Measurements from ENCODE around the gene LRRK1. TPM values are rescaled to one million over a fixed set of nuclear protein-coding genes. Genes with fewer than 3 reads are reported as not detected.
"Not testable (repeated sequence)": the region's sequence is repeated elsewhere in the genome, so short reads cannot be mapped to it uniquely, and the experiment has no call there.

LRRK1 gene
- total and polyA plus RNA-seq, 2 donors, result 3.4 to 6.7 TPM

DNA sequence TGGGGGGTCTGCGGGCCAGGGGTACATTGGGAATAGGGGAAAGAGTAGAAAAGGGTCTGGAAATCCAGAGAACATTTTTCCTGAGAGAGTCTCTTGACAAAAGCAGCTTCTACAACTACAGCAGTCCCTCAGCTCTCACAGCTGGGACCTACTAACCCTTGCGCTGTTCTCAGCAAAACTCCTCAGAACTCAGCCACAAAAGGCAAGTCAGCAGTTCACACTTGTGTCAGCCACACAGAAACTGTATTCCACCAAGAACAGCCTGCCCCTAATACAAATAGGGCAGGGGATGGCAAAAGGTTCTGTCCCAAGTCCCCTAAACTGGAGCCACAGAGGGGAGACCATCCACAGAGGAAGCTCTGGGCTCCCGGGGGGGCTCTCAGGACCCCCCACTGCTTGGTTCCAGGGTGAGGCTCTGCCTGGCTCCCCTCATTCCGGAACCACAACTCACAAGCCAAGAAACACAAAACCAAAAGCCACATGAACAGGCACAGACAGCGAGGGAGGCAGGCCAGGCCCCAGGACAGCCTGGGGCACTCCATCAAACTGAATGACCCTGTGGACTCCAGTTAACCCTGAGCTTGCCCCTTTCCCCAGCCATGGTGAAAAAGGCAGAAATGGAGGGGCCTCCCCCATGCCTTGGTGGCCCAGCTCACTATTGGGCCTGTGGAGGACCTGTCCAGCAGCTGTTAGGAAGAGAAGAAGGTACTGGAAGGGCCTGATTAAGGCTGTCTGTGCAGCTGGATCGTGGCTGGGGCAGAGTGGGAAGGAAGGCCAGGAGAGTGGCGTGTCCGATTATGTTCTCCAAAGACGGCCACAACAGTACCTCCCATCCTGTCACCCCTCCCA is 170.6 kb downstream of the LRRK1 start:
- H3K27me3 ChIP-seq (ENCODE audit: control insufficient read depth in 2 of 2, insufficient read depth in 1 of 2, low read length in 1 of 2), result no peaks in the 10 kb centered on the region
- peak in 1 of 9 donors; percentile 40 for DNase-seq (ENCODE audit: low read depth in 6 of 9, low spot score in 9 of 9)
- H3K27ac ChIP-seq (ENCODE audit: low read depth in 1 of 2, low read length in 1 of 2), result peak overlapping the region; percentile 8 to 26
- peaks cover 2 to 26% of the 10 kb centered on the region in 2 donors for H3K4me1 ChIP-seq (ENCODE audit: control insufficient read depth in 2 of 2, insufficient read depth in 2 of 2, low read length in 2 of 2)
- peaks cover 0 to 10% of the 10 kb centered on the region in 2 donors for H3K9me3 ChIP-seq (ENCODE audit: control insufficient read depth in 2 of 2, insufficient read depth in 1 of 2, low read length in 1 of 2)
- no peaks in the 10 kb centered on the region for H3K36me3 ChIP-seq (ENCODE audit: control insufficient read depth in 2 of 2, insufficient read depth in 2 of 2, low read length in 1 of 2)
- no peak overlapping the region for H3K4me3 ChIP-seq (ENCODE audit: low read length in 2 of 2)
- 92% methylated on average over 9 of the region's 9 CpGs for WGBS

- peaks cover 0 to 10% of the 10 kb centered on the region in 2 donors for H3K9me3 ChIP-seq (ENCODE audit: control insufficient read depth in 2 of 2, insufficient read depth in 1 of 2, low read length in 1 of 2)
- no peak overlapping the region for H3K27ac ChIP-seq (ENCODE audit: low read depth in 1 of 2, low read length in 1 of 2)
- H3K4me1 ChIP-seq (ENCODE audit: control insufficient read depth in 2 of 2, insufficient read depth in 2 of 2, low read length in 2 of 2), result peaks cover 2 to 26% of the 10 kb centered on the region in 2 donors
- WGBS, result 91% methylated on average over 2 of the region's 2 CpGs
- no peaks in the 10 kb centered on the region for H3K36me3 ChIP-seq (ENCODE audit: control insufficient read depth in 2 of 2, insufficient read depth in 2 of 2, low read length in 1 of 2)
- H3K4me3 ChIP-seq (ENCODE audit: low read length in 2 of 2), result no peak overlapping the region
- H3K27me3 ChIP-seq (ENCODE audit: control insufficient read depth in 2 of 2, insufficient read depth in 1 of 2, low read length in 1 of 2), result no peaks in the 10 kb centered on the region
- DNase-seq (ENCODE audit: low read depth in 6 of 9, low spot score in 9 of 9), result no peak
These were observed 171.3 kb downstream of the LRRK1 start for GRCh38 chr15:101090428-101090790.

- WGBS, result 91% methylated on average over 20 of the region's 20 CpGs
- Histone ChIP-seq H3K27ac (ENCODE audit: low read depth in 1 of 2, low read length in 1 of 2) (no peak overlapping the region), H3K9me3 (ENCODE audit: control insufficient read depth in 2 of 2, insufficient read depth in 1 of 2, low read length in 1 of 2) (peaks cover 0 to 10% of the 10 kb centered on the region in 2 donors), H3K4me3 (ENCODE audit: low read length in 2 of 2) (no peak overlapping the region), H3K27me3 (ENCODE audit: control insufficient read depth in 2 of 2, insufficient read depth in 1 of 2, low read length in 1 of 2) (no peaks in the 10 kb centered on the region), H3K36me3 (ENCODE audit: control insufficient read depth in 2 of 2, insufficient read depth in 2 of 2, low read length in 1 of 2) (no peaks in the 10 kb centered on the region), H3K4me1 (ENCODE audit: control insufficient read depth in 2 of 2, insufficient read depth in 2 of 2, low read length in 2 of 2) (peaks cover 2 to 26% of the 10 kb centered on the region in 2 donors)
- no peak for DNase-seq (ENCODE audit: low read depth in 6 of 9, low spot score in 9 of 9)
These were observed 172.2 kb downstream of the LRRK1 start for GRCh38 chr15:101091080-101092017.

DNA sequence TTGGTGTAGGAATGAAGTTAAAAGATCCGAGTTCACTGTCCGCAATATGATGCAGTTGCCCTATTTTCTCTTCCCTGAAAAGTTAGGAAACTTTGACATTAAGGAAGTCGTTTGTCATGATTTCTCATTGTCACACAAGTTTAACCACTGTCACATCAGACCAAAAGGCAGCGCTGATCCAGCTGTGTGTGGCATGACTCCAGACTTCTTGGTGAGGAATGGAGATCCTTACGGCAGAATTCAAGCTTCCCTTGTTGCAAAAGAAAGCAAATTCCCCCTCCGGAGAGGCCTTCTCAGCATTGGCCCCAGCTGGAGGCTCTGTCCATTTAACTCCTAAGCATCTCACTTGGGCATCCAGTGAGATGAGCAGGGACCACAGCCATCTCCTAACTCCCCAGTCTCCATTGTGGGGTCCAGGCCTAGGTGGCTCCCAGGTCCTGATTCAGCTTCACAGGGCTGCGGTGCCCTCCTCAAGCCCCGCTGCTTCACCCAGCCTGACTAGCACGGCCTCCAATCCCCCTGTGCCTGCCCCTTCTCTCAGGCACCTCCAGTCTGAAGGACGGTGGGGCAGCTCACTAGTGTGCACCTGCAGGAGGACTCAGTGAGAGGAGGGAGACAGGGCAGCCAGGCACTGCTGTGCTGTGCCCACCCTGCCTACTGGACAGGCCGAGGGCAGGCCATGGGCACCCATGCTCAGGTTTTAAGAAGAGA is 173.2 kb downstream of the LRRK1 start:
- Histone ChIP-seq H3K9me3 (ENCODE audit: control insufficient read depth in 2 of 2, insufficient read depth in 1 of 2, low read length in 1 of 2) (peaks cover 0 to 10% of the 10 kb centered on the region in 2 donors), H3K4me1 (ENCODE audit: control insufficient read depth in 2 of 2, insufficient read depth in 2 of 2, low read length in 2 of 2) (peaks cover 2 to 26% of the 10 kb centered on the region in 2 donors), H3K4me3 (ENCODE audit: low read length in 2 of 2) (no peak overlapping the region), H3K36me3 (ENCODE audit: control insufficient read depth in 2 of 2, insufficient read depth in 2 of 2, low read length in 1 of 2) (no peaks in the 10 kb centered on the region), H3K27ac (ENCODE audit: low read depth in 1 of 2, low read length in 1 of 2) (no peak overlapping the region), H3K27me3 (ENCODE audit: control insufficient read depth in 2 of 2, insufficient read depth in 1 of 2, low read length in 1 of 2) (no peaks in the 10 kb centered on the region)
- whole genome bisulfite sequencing, result 90% methylated on average over 11 of the region's 11 CpGs
- DNase-seq (ENCODE audit: low read depth in 6 of 9, low spot score in 9 of 9), result no peak

DNA sequence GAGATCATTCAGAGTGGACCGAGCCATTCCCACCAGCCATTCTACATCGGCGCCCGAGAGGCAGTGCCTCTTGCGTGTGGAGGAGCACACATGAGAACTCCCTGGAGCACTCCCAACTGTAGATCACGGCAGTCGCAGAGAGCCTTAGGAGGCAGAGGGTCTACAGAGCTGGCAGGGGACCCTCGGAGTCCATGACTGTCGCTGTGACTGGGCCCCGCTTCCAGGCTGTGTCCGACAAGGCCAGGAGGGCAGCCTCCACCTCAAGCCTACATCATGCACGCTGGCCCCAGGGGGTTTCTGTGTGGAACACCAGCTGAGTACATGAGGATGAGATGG is 173.7 kb downstream of the LRRK1 start:
- no peak for DNase-seq (ENCODE audit: low read depth in 6 of 9, low spot score in 9 of 9)
- H3K4me1 ChIP-seq (ENCODE audit: control insufficient read depth in 2 of 2, insufficient read depth in 2 of 2, low read length in 2 of 2), result peaks cover 2 to 26% of the 10 kb centered on the region in 2 donors
- no peaks in the 10 kb centered on the region for H3K36me3 ChIP-seq (ENCODE audit: control insufficient read depth in 2 of 2, insufficient read depth in 2 of 2, low read length in 1 of 2)
- H3K27ac ChIP-seq (ENCODE audit: low read depth in 1 of 2, low read length in 1 of 2), result no peak overlapping the region
- H3K27me3 ChIP-seq (ENCODE audit: control insufficient read depth in 2 of 2, insufficient read depth in 1 of 2, low read length in 1 of 2), result no peaks in the 10 kb centered on the region
- H3K4me3 ChIP-seq (ENCODE audit: low read length in 2 of 2), result no peak overlapping the region
- WGBS, result 94% methylated on average over 12 of the region's 12 CpGs
- H3K9me3 ChIP-seq (ENCODE audit: control insufficient read depth in 2 of 2, insufficient read depth in 1 of 2, low read length in 1 of 2), result peaks cover 0 to 10% of the 10 kb centered on the region in 2 donors

- Histone ChIP-seq H3K36me3 (ENCODE audit: control insufficient read depth in 2 of 2, insufficient read depth in 2 of 2, low read length in 1 of 2) (no peaks in the 10 kb centered on the region), H3K27ac (ENCODE audit: low read depth in 1 of 2, low read length in 1 of 2) (peak overlapping the region in 1 of 2 donors; percentile 33), H3K27me3 (ENCODE audit: control insufficient read depth in 2 of 2, insufficient read depth in 1 of 2, low read length in 1 of 2) (no peaks in the 10 kb centered on the region), H3K4me1 (ENCODE audit: control insufficient read depth in 2 of 2, insufficient read depth in 2 of 2, low read length in 2 of 2) (peaks cover 2 to 18% of the 10 kb centered on the region in 2 donors), H3K9me3 (ENCODE audit: control insufficient read depth in 2 of 2, insufficient read depth in 1 of 2, low read length in 1 of 2) (peaks cover 0 to 7% of the 10 kb centered on the region in 2 donors), H3K4me3 (ENCODE audit: low read length in 2 of 2) (no peak overlapping the region)
- WGBS, result 72% methylated on average over 12 of the region's 12 CpGs
- DNase-seq (ENCODE audit: low read depth in 6 of 9, low spot score in 9 of 9), result peak in 5 of 9 donors; percentile 31 to 68 (median 50)
These were observed 174.8 kb downstream of the LRRK1 start for GRCh38 chr15:101093958-101094357.

- not testable (repeated sequence) for H3K4me3 ChIP-seq (ENCODE audit: low read length in 2 of 2); DNase-seq (ENCODE audit: low read depth in 6 of 9, low spot score in 9 of 9); H3K9me3 ChIP-seq (ENCODE audit: control insufficient read depth in 2 of 2, insufficient read depth in 1 of 2, low read length in 1 of 2); H3K27me3 ChIP-seq (ENCODE audit: control insufficient read depth in 2 of 2, insufficient read depth in 1 of 2, low read length in 1 of 2); H3K36me3 ChIP-seq (ENCODE audit: control insufficient read depth in 2 of 2, insufficient read depth in 2 of 2, low read length in 1 of 2); H3K4me1 ChIP-seq (ENCODE audit: control insufficient read depth in 2 of 2, insufficient read depth in 2 of 2, low read length in 2 of 2); H3K27ac ChIP-seq (ENCODE audit: low read depth in 1 of 2, low read length in 1 of 2)
- 76% methylated on average over 6 of the region's 6 CpGs for WGBS
These were observed 176.7 kb downstream of the LRRK1 start for GRCh38 chr15:101095796-101096406.

DNA sequence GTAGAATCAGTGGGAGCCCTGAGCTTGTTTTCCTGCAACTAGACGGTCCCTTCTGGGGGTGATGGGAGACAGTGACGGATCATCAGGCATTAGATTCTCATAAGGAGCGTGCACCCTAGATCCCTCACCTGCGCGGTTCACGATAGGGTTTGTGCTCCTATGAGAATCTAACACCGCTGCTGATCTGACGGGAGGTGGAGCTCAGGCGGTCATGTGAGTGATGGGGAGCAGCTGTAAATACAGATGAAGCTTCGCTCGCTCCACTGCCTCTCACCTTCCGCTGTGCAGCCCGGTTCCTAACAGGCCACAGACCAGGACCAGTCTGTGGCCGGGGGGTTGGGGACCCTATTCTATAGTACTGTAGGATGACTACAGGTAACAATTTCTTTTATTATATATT is 178.0 kb downstream of the LRRK1 start:
- no peaks in the 10 kb centered on the region for H3K36me3 ChIP-seq (ENCODE audit: control insufficient read depth in 2 of 2, insufficient read depth in 2 of 2, low read length in 1 of 2)
- H3K27ac ChIP-seq (ENCODE audit: low read depth in 1 of 2, low read length in 1 of 2), result no peak overlapping the region
- H3K9me3 ChIP-seq (ENCODE audit: control insufficient read depth in 2 of 2, insufficient read depth in 1 of 2, low read length in 1 of 2), result peaks cover 0 to 10% of the 10 kb centered on the region in 2 donors
- H3K27me3 ChIP-seq (ENCODE audit: control insufficient read depth in 2 of 2, insufficient read depth in 1 of 2, low read length in 1 of 2), result no peaks in the 10 kb centered on the region
- no peak overlapping the region for H3K4me3 ChIP-seq (ENCODE audit: low read length in 2 of 2)
- 98% methylated on average over 14 of the region's 14 CpGs for WGBS
- no peak for DNase-seq (ENCODE audit: low read depth in 6 of 9, low spot score in 9 of 9)
- H3K4me1 ChIP-seq (ENCODE audit: control insufficient read depth in 2 of 2, insufficient read depth in 2 of 2, low read length in 2 of 2), result peaks cover 2 to 6% of the 10 kb centered on the region in 2 donors
